ENCODE results near the gene INO80E. TPM values are rescaled to one million over a fixed set of nuclear protein-coding genes. Genes with fewer than 3 reads are reported as not detected.

The INO80E gene
- total RNA-seq, 1 experiment from 2014 or later: 89.8 TPM

GRCh38 chr16:29963021-29963743, 32.9 kb upstream of the INO80E start (continued):
- no peak for TF ChIP-seq REST (IDR thresholded peaks at IDR 0.05; ENCODE audit: low read depth)
- TF ChIP-seq YY1 (IDR thresholded peaks at IDR 0.05; ENCODE audit: extremely low read depth, insufficient replicate concordance, low read depth, low read length): no peak
- no peak for TF ChIP-seq ELF1 (IDR thresholded peaks at IDR 0.05; ENCODE audit: borderline replicate concordance, low read depth)

DNA sequence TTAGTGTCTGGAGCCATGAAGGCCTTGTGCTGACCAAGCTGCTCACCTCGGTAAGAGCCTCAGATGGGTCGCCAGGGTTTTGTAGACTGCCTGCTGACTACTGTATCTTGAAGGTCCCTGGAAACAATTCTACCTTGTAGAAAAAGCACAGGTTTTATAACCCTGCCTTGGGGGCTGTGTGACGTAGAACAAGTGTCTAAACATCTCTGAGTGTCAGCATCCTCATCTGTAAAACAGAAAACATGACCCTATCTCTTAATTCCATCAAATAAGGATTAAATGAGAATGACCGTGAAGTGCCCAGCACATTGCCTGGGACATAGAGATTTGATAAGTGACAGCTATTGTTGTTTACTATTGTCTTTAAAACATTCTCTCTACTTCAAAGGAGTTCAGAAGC, 27.8 kb upstream of the INO80E start:
- ChIA-PET CTCF (no interaction called here), RAD21 (ENCODE audit: low non-redundant PET in 1 of 2, low total read pairs in 2 of 2, uncharacterized antibody in 2 of 2, unreplicated experiment in 2 of 2) (no interaction called here), POLR2A (no interaction called here)
- DNase-seq (ENCODE audit: low read depth, low spot score) (no peak), ATAC-seq (no peak)
- no peak overlapping the region for H3K4me3 ChIP-seq (replicated peaks in 1 of 2; ENCODE audit: low read depth in 1 of 2, low read length in 2 of 2)
- H3K4me2 ChIP-seq (ENCODE audit: low read length): no peak overlapping the region
- H4K20me1 ChIP-seq (ENCODE audit: insufficient read depth): no peaks in the 10 kb centered on the region
- H3K79me2 ChIP-seq (ENCODE audit: insufficient read depth, low read length): no peaks in the 10 kb centered on the region
- H3K4me1 ChIP-seq (ENCODE audit: control insufficient read depth in 1 of 2, insufficient read depth in 2 of 2, low read length in 2 of 2): peaks cover 0 to 8% of the 10 kb centered on the region in 2 experiments; a peak in 3 of 4 replicates
- no peaks in the 10 kb centered on the region for H3K27me3 ChIP-seq (ENCODE audit: insufficient read depth, low read length)
- H3K36me3 ChIP-seq (ENCODE audit: control insufficient read depth in 1 of 2, insufficient read depth in 2 of 2, low read length in 2 of 2): peaks cover 0 to 5% of the 10 kb centered on the region in 2 experiments; a peak in 2 of 4 replicates
- no TSS peak for BruUV-seq (replicated peaks)
- TF ChIP-seq RAD21 (IDR thresholded peaks at IDR 0.05; ENCODE audit: low read depth) (no peak), POLR2A (IDR thresholded peaks at IDR 0.05; ENCODE audit: borderline replicate concordance, extremely low read depth, insufficient read depth, insufficient read length) (no peak), ZNF274 (IDR thresholded peaks at IDR 0.05; ENCODE audit: low read depth, low read length) (no peak), ZFX (IDR thresholded peaks at IDR 0.05) (no peak), POLR2AphosphoS5 (IDR thresholded peaks at IDR 0.05; ENCODE audit: low read depth, low read length) (no peak), EGR1 (IDR thresholded peaks at IDR 0.05; ENCODE audit: low read depth) (no peak), JUND (IDR thresholded peaks at IDR 0.05) (no peak), SP1 (IDR thresholded peaks at IDR 0.05; ENCODE audit: low read depth) (no peak), EZH2phosphoT487 (IDR thresholded peaks at IDR 0.05; ENCODE audit: borderline replicate concordance) (no peak), CEBPB (IDR thresholded peaks at IDR 0.05; ENCODE audit: low read depth) (no peak), FOSL1 (IDR thresholded peaks at IDR 0.05; ENCODE audit: low read depth) (no peak)
- TF ChIP-seq, protein P1, sequence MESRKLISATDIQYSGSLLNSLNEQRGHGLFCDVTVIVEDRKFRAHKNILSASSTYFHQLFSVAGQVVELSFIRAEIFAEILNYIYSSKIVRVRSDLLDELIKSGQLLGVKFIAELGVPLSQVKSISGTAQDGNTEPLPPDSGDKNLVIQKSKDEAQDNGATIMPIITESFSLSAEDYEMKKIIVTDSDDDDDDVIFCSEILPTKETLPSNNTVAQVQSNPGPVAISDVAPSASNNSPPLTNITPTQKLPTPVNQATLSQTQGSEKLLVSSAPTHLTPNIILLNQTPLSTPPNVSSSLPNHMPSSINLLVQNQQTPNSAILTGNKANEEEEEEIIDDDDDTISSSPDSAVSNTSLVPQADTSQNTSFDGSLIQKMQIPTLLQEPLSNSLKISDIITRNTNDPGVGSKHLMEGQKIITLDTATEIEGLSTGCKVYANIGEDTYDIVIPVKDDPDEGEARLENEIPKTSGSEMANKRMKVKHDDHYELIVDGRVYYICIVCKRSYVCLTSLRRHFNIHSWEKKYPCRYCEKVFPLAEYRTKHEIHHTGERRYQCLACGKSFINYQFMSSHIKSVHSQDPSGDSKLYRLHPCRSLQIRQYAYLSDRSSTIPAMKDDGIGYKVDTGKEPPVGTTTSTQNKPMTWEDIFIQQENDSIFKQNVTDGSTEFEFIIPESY (IDR thresholded peaks at IDR 0.05; ENCODE audit: extremely low read depth, insufficient replicate concordance, low read length): no peak
- TF ChIP-seq, protein P2, sequence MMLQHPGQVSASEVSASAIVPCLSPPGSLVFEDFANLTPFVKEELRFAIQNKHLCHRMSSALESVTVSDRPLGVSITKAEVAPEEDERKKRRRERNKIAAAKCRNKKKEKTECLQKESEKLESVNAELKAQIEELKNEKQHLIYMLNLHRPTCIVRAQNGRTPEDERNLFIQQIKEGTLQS (IDR thresholded peaks at IDR 0.05): no peak
- TF ChIP-seq, protein P3, sequence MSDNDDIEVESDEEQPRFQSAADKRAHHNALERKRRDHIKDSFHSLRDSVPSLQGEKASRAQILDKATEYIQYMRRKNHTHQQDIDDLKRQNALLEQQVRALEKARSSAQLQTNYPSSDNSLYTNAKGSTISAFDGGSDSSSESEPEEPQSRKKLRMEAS (IDR thresholded peaks at IDR 0.05): no peak
- H3K27ac ChIP-seq (ENCODE audit: low read depth, low read length): no peak overlapping the region
- intact Hi-C loops (cut with micrococcal nuclease): no loop called here
- no peaks in the 10 kb centered on the region for H3K9me2 ChIP-seq (ENCODE audit: insufficient read depth)
- no peak overlapping the region for H3K9ac ChIP-seq (ENCODE audit: low read length)
- no peak overlapping the region for H2AFZ ChIP-seq (ENCODE audit: low read depth, low read length, poor library complexity, severe bottlenecking)
- H3K9me3 ChIP-seq (ENCODE audit: control insufficient read depth in 1 of 2, insufficient read depth in 1 of 2, low read depth in 1 of 2, low read length in 2 of 2): no peaks in the 10 kb centered on the region; a peak in 1 of 4 replicates

Data from HCT116 (cell line).